PC-3 (cell line): ENCODE data around the gene LAMA2.

ENCODE experiments used
- CTCF ChIP-seq: fragments of 300-600 bp; sonication (generic); conservative IDR thresholded peaks from 2 replicates; pipeline ENCODE4 v1.5.1; 2017; ENCODE audit warnings: antibody characterized with exemption, low read depth, mild to moderate bottlenecking, low read length
- EZH2 ChIP-seq: fragments of 300-600 bp; sonication (generic); IDR thresholded peaks from one replicate; pipeline ENCODE4 v1.6.1; 2017; ENCODE audit warnings: antibody characterized with exemption, mild to moderate bottlenecking, low read length; ENCODE audit not compliant: unreplicated experiment

- TF ChIP-seq CTCF (no peak), EZH2 (no peak)
These were observed 595.4 kb downstream of the LAMA2 start for GRCh38 chr6:129478379-129478778.
